IMR-90 (cell line): ENCODE results near the gene RASSF8. TPM values are rescaled to one million over a fixed set of nuclear protein-coding genes. Genes with fewer than 3 reads are reported as not detected.

Source experiments
- ATAC-seq: fragments of 200-7000 bp; cut with Tn5 transposase; 2 replicates; pipeline ENCODE4 v1.9.1; 2020; ENCODE audit warnings: low read depth, mild to moderate bottlenecking, moderate library complexity
- BruUV-seq: library from RNA; stranded (reverse); fragments of 400-500 nt; replicated peaks from 2 replicates; lab custom pipeline; 2021; lab: Mats Ljungman, UMichigan
- CTCF ChIA-PET: fragments of 300-600 bp; formaldehyde crosslinking; extraction: SDS; loops from one replicate; lab custom pipeline; 2021; ENCODE audit warnings: antibody characterized with exemption; lab: Yijun Ruan, JAX
- POLR2A ChIA-PET: fragments of 300-600 bp; sonication (Branson Sonifier 250); formaldehyde crosslinking; loops from one replicate; lab custom pipeline; 2022; ENCODE audit warnings: antibody characterized with exemption; ENCODE audit not compliant: unreplicated experiment; lab: Charles Lee
- DNase-seq: peaks from one replicate; pipeline ENCODE4 v3.0.0; 2013
- H2AFZ ChIP-seq: replicated peaks from 2 replicates; pipeline ENCODE3; 2013; ENCODE audit warnings: low read length, mild to moderate bottlenecking; ENCODE audit not compliant: poor library complexity
- H2AK5ac ChIP-seq: 2 replicates; pipeline ENCODE4 v1.6.1; 2013; ENCODE audit warnings: low read depth, low read length, inconsistent platforms
- H2AK9ac ChIP-seq: replicated peaks from 2 replicates; pipeline ENCODE3; 2013; ENCODE audit warnings: mild to moderate bottlenecking, low read depth, low read length, moderate library complexity; ENCODE audit not compliant: poor library complexity
- H2BK120ac ChIP-seq: 2 replicates; pipeline ENCODE4 v1.6.1; 2013; ENCODE audit warnings: low read depth, low read length, inconsistent platforms
- H2BK15ac ChIP-seq: 3 replicates; pipeline ENCODE4 v1.6.1; 2013; ENCODE audit warnings: low read depth, low read length, inconsistent platforms
- H2BK20ac ChIP-seq: 2 replicates; pipeline ENCODE4 v1.6.1; 2013; ENCODE audit warnings: low read depth, mild to moderate bottlenecking, inconsistent platforms, low read length, moderate library complexity
- H2BK5ac ChIP-seq: 2 replicates; pipeline ENCODE4 v1.6.1; 2013; ENCODE audit warnings: mild to moderate bottlenecking, low read depth, low read length, inconsistent platforms; ENCODE audit not compliant: poor library complexity, severe bottlenecking
- H3K14ac ChIP-seq: replicated peaks from 2 replicates; pipeline ENCODE4 v1.6.1; 2013; ENCODE audit warnings: low read depth, low read length, inconsistent platforms
- H3K18ac ChIP-seq: 2 replicates; pipeline ENCODE4 v1.6.1; 2013; ENCODE audit warnings: low read depth, low read length, control low read depth
- H3K23ac ChIP-seq: 2 replicates; pipeline ENCODE4 v1.6.1; 2013; ENCODE audit warnings: low read depth, low read length, inconsistent platforms
- H3K27ac ChIP-seq: 2 replicates; pipeline ENCODE4 v1.5.1; 2013; ENCODE audit warnings: mild to moderate bottlenecking, control low read depth, low read length; ENCODE audit not compliant: insufficient read depth
- H3K27me3 ChIP-seq: 2 replicates; pipeline ENCODE4 v1.6.1; 2013; ENCODE audit warnings: low read length; ENCODE audit not compliant: control insufficient read depth, insufficient read depth
- H3K36me3 ChIP-seq: 2 replicates; pipeline ENCODE4 v1.6.1; 2013; ENCODE audit warnings: low read length, mixed read lengths; ENCODE audit not compliant: control insufficient read depth, insufficient read depth
- H3K4ac ChIP-seq: 2 replicates; pipeline ENCODE4 v1.6.1; 2013; ENCODE audit warnings: low read depth, low read length, inconsistent platforms
- H3K4me1 ChIP-seq: 2 replicates; pipeline ENCODE4 v1.6.1; 2013; ENCODE audit warnings: low read length, mixed read lengths; ENCODE audit not compliant: control insufficient read depth, insufficient read depth
- H3K4me2 ChIP-seq: 2 replicates; pipeline ENCODE4 v1.6.1; 2013; ENCODE audit warnings: low read depth, mild to moderate bottlenecking, control low read depth, low read length, moderate library complexity
- H3K4me3 ChIP-seq: 2 replicates; pipeline ENCODE4 v1.5.1; 2013; ENCODE audit warnings: low read depth, mild to moderate bottlenecking, control low read depth, low read length, moderate library complexity; ENCODE audit not compliant: insufficient read depth
- H3K56ac ChIP-seq: 2 replicates; pipeline ENCODE4 v1.6.1; 2013; ENCODE audit warnings: low read length, inconsistent platforms; ENCODE audit not compliant: insufficient read depth; ENCODE audit errors: extremely low read depth
- H3K79me1 ChIP-seq, 2 experiments: 2 replicates each; pipeline ENCODE4 v1.6.1; 2013; ENCODE audit warnings: low read length in 2 of 2, inconsistent platforms in 1 of 2, low read depth in 1 of 2
- H3K9ac ChIP-seq: 2 replicates; pipeline ENCODE4 v1.6.1; 2013; ENCODE audit warnings: low read depth, low read length, control low read depth
- H3K9me1 ChIP-seq: 2 replicates; pipeline ENCODE4 v1.6.1; 2013; ENCODE audit warnings: low read length, inconsistent platforms; ENCODE audit not compliant: insufficient read depth
- H3K9me3 ChIP-seq: 2 replicates; pipeline ENCODE4 v1.6.1; 2013; ENCODE audit warnings: low read length; ENCODE audit not compliant: control insufficient read depth, insufficient read depth
- H4K20me1 ChIP-seq: 2 replicates; pipeline ENCODE4 v1.6.1; 2013; ENCODE audit warnings: low read length, inconsistent platforms; ENCODE audit not compliant: insufficient read depth
- H4K5ac ChIP-seq: 2 replicates; pipeline ENCODE4 v1.6.1; 2013; ENCODE audit warnings: mild to moderate bottlenecking, low read depth, low read length, control low read depth
- H4K8ac ChIP-seq, 2 experiments: 2 replicates each; pipeline ENCODE4 v1.6.1; 2013; ENCODE audit warnings: low read depth in 2 of 2, low read length in 2 of 2, control low read depth in 1 of 2, inconsistent platforms in 1 of 2
- H4K91ac ChIP-seq: 2 replicates; pipeline ENCODE4 v1.6.1; 2013; ENCODE audit warnings: low read depth, low read length, inconsistent platforms; ENCODE audit not compliant: insufficient read depth
- MAZ ChIP-seq: IDR thresholded peaks from 2 replicates; pipeline ENCODE4 v1.6.1; 2012; ENCODE audit warnings: low read depth, mild to moderate bottlenecking, low read length, improper control_type of control experiment, moderate library complexity, borderline replicate concordance
- MXI1 ChIP-seq: IDR thresholded peaks from 2 replicates; pipeline ENCODE4 v1.6.1; 2012; ENCODE audit warnings: low read depth, mild to moderate bottlenecking, low read length, moderate library complexity, borderline replicate concordance
- POLR2A ChIP-seq: IDR thresholded peaks from 2 replicates; pipeline ENCODE4 v1.6.1; 2012; ENCODE audit warnings: mild to moderate bottlenecking, low read depth, low read length
- RFX5 ChIP-seq: IDR thresholded peaks from 2 replicates; pipeline ENCODE4 v1.8.0; 2012; ENCODE audit warnings: low read depth, mild to moderate bottlenecking, low read length, moderate library complexity
- WGBS, 2 experiments: methylation state at CpG; one replicate each; pipeline versions ENCODE4 v1.1.5 to v1.1.7; 2013; ENCODE audit warnings: missing lambda C conversion rate in 2 of 2; ENCODE audit not compliant: insufficient read length in 1 of 2; ENCODE audit errors: extremely low coverage in 2 of 2; 5-methylcytosine and 5-hydroxymethylcytosine counted together
- dilution Hi-C: fragments of 300-500 bp; cut with HindIII; formaldehyde crosslinking; loops from one replicate; pipeline ENCODE4 v1.14.3; 2018; ENCODE audit warnings: low sequenced_read_pairs; ENCODE audit not compliant: unreplicated experiment
- in situ Hi-C: fragments of 300-500 bp; cut with MboI; formaldehyde crosslinking; loops from 3 replicates; pipeline ENCODE4 v1.14.3; 2019; ENCODE audit warnings: low sequenced_read_pairs, inconsistent platforms, mixed read lengths
- intact Hi-C: fragments of 100-400 bp; cut with micrococcal nuclease; formaldehyde crosslinking; loops from 2 replicates; pipeline ENCODE4 v1.10.0; 2022
- polyA plus RNA-seq, 3 experiments: library from polyadenylated mRNA; depleted of rRNA; stranded (reverse); fragments of >200 nt; gene quantifications; 2 replicates each; pipeline ENCODE4 v1.2.3, GENCODE V29; 2012; ENCODE audit warnings: low replicate concordance in 1 of 3
- total RNA-seq: library from RNA; depleted of rRNA; stranded (reverse); fragments of >200 nt; gene quantifications from 2 replicates; pipeline ENCODE4 v1.2.3, GENCODE V29; 2012

RASSF8 gene
- total and polyA plus RNA-seq, 2 of the 4 experiments (the other 2 are of a cell fraction) = 10.8 to 50.5 TPM

GRCh38 chr12:26109343-26109881, 150.9 kb downstream of the RASSF8 start:
- Histone ChIP-seq H3K9ac (no peak overlapping the region), H3K4ac (no peak overlapping the region), H3K79me1 (no peaks in the 10 kb centered on the region), H4K5ac (no peak overlapping the region), H2BK5ac (no peak overlapping the region), H2BK15ac (no peak overlapping the region), H3K36me3 (no peaks in the 10 kb centered on the region), H2BK20ac (no peak overlapping the region), H3K56ac (no peak overlapping the region), H3K18ac (no peak overlapping the region), H3K4me1 (peaks cover 4% of the 10 kb centered on the region; the same call in 1 of the 2 replicates), H3K27ac (no peak overlapping the region), H2AK5ac (no peak overlapping the region), H4K8ac (no peak overlapping the region), H4K20me1 (no peaks in the 10 kb centered on the region), H3K14ac (no peak overlapping the region), H2AK9ac (no peak overlapping the region), H3K9me1 (no peaks in the 10 kb centered on the region), H4K91ac (no peak overlapping the region), H3K4me3 (no peak overlapping the region), H2BK120ac (no peak overlapping the region), H3K4me2 (no peak overlapping the region), H3K23ac (no peak overlapping the region), H3K27me3 (no peaks in the 10 kb centered on the region; the same call in 1 of the 2 replicates), H2AFZ (peak overlapping the region; percentile 46), H3K9me3 (no peaks in the 10 kb centered on the region)
- no TSS peak for BruUV-seq
- TF ChIP-seq MAZ (no peak), POLR2A (no peak), RFX5 (no peak), MXI1 (no peak)
- 30% methylated on average over 2 of the region's 10 CpGs; no CpG with 5 or more reads in 1 of the 2 experiments for WGBS, 2 experiments
- intact Hi-C loops (no loop called here), in situ Hi-C loops (no loop called here), dilution Hi-C loops (no loop called here)
- ATAC-seq (no peak), DNase-seq (peak; percentile 81)
- ChIA-PET CTCF (interaction anchor here (0.7 kb wide), 1 partner anchor 10 kb away, joined by 3 read pairs; no protein-coding TSS in a partner anchor), POLR2A (no interaction called here)
